ENCODE measurements around the gene SGSH. TPM values are rescaled to one million over a fixed set of nuclear protein-coding genes. Genes with fewer than 3 reads are reported as not detected.

SGSH gene
- total RNA-seq, 5 donors from 2014 or later (not counting 1 experiment from before 2014, with no cell fraction given), result 133 to 197 (median 155) TPM

DNA sequence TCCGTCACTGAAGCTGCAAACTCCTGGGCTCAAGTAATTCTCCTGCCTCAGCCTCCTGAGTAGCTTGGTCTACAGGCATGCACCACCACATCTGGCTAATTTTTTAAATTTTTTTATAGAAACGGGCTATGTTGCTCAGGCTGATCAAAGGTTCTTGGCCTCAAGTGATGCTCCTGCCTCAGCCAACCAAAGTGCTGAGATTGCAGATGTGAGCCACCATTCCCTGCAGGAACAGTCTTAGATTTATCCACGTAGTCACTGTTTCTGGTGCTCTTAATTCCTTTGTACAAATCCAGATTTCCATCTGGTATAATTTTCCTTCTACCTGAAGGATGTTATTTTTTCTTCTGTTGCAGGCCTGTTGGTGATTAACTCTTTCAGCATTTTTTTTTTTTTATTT is 13.1 kb upstream of the SGSH start:
- Mint-ChIP-seq H3K27ac (no peak overlapping the region), H3K4me3 (no peak overlapping the region), H3K9me3 (peaks cover 5 to 23% (median 11%) of the 10 kb centered on the region in 3 donors), H3K36me3 (peaks cover 63% of the 10 kb centered on the region), H3K4me1 (no peaks in the 10 kb centered on the region), H3K27me3 (no peaks in the 10 kb centered on the region)
- no peaks in the 10 kb centered on the region for H3K9me3 ChIP-seq
- DNase-seq (no peak), ATAC-seq (replicated peaks in 1 of 4) (no peak)
- H3K4me3 ChIP-seq (ENCODE audit: control insufficient read depth in 1 of 2, extremely low read depth in 1 of 2, low read length in 1 of 2), result no peak overlapping the region
- 100% methylated on average over 2 of the region's 3 CpGs for WGBS (ENCODE audit: insufficient coverage)
- no peaks in the 10 kb centered on the region for H3K4me1 ChIP-seq (ENCODE audit: control insufficient read depth in 1 of 2, extremely low read depth in 1 of 2, insufficient read depth in 2 of 2, low read length in 2 of 2)
- CTCF ChIA-PET, result no interaction called here
- POLR2A ChIA-PET, result interaction anchor here in 1 of 2 donors (0.7 kb wide), 1 partner anchor 13 kb away, joined by 4 read pairs; the partner anchor contains the start of gene SGSH
- no peak overlapping the region for H3K27ac ChIP-seq (ENCODE audit: low read length)
- H3K36me3 ChIP-seq (ENCODE audit: control insufficient read depth in 2 of 2, extremely low read depth in 1 of 2, insufficient read depth in 1 of 2, low read length in 1 of 2), result peaks cover 4 to 44% of the 10 kb centered on the region in 2 donors
- no peaks in the 10 kb centered on the region for H3K27me3 ChIP-seq (replicated peaks in 1 of 2; ENCODE audit: control insufficient read depth in 2 of 2, extremely low read depth in 1 of 2, insufficient read depth in 2 of 2, low read length in 1 of 2)

GRCh38 chr17:80232438-80232837 is 12.3 kb upstream of the SGSH start:
- peaks cover 58% of the 10 kb centered on the region for H3K36me3 Mint-ChIP-seq

DNA sequence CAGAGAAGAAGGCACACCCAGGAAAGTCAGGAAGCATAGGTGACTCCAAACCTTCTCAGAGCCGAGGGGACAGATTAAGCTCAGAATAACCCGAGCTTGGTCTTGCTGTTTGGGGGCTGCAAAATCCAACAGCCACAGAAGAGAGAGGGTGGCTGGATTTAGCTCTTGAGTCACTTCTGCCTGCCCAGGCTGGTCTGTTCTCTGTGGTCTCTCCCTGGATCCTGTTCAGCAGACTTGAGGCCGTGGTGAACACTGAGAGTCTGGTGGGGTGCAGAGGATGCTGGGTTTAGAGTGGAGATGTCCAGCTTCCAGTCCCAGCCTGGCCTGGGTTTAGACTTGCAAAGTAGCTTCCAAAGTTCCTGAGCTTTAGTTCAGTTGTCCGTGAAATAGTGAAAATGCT is 8.9 kb upstream of the SGSH start:
- Histone ChIP-seq H3K27ac (ENCODE audit: low read length) (no peak overlapping the region), H3K9me3 (no peaks in the 10 kb centered on the region), H3K4me3 (ENCODE audit: control insufficient read depth in 1 of 2, extremely low read depth in 1 of 2, low read length in 1 of 2) (no peak overlapping the region), H3K27me3 (replicated peaks in 1 of 2; ENCODE audit: control insufficient read depth in 2 of 2, extremely low read depth in 1 of 2, insufficient read depth in 2 of 2, low read length in 1 of 2) (no peaks in the 10 kb centered on the region), H3K36me3 (ENCODE audit: control insufficient read depth in 2 of 2, extremely low read depth in 1 of 2, insufficient read depth in 1 of 2, low read length in 1 of 2) (peaks cover 0 to 21% of the 10 kb centered on the region in 2 donors), H3K4me1 (ENCODE audit: control insufficient read depth in 1 of 2, extremely low read depth in 1 of 2, insufficient read depth in 2 of 2, low read length in 2 of 2) (no peaks in the 10 kb centered on the region)
- Mint-ChIP-seq H3K4me1 (peaks cover 0 to 2% (median 0%) of the 10 kb centered on the region in 3 donors), H3K4me3 (no peak overlapping the region), H3K36me3 (peaks cover 43% of the 10 kb centered on the region), H3K9me3 (peaks cover 5 to 18% (median 9%) of the 10 kb centered on the region in 3 donors), H3K27me3 (no peaks in the 10 kb centered on the region), H3K27ac (no peak overlapping the region)
- CTCF ChIA-PET, result interaction anchor here in 1 of 2 donors (0.6 kb wide), 1 partner anchor 763 kb away, joined by 4 read pairs; the partner anchor contains the start of gene CHMP6
- no peak for ATAC-seq (replicated peaks in 1 of 4)
- 81% methylated on average over 4 of the region's 4 CpGs for WGBS (ENCODE audit: insufficient coverage)
- DNase-seq, result no peak
- POLR2A ChIA-PET, result interaction anchor here in 1 of 2 donors (0.6 kb wide), 1 partner anchor 29 kb away, joined by 3 read pairs; no protein-coding TSS in a partner anchor

More at GRCh38 chr17:80232438-80232837, 12.3 kb upstream of the SGSH start:
- CTCF ChIA-PET, result no interaction called here
- H3K4me3 Mint-ChIP-seq, result no peak overlapping the region
- H3K9me3 Mint-ChIP-seq, result peaks cover 5 to 23% (median 11%) of the 10 kb centered on the region in 3 donors
- Histone ChIP-seq H3K9me3 (no peaks in the 10 kb centered on the region), H3K4me1 (ENCODE audit: control insufficient read depth in 1 of 2, extremely low read depth in 1 of 2, insufficient read depth in 2 of 2, low read length in 2 of 2) (no peaks in the 10 kb centered on the region), H3K36me3 (ENCODE audit: control insufficient read depth in 2 of 2, extremely low read depth in 1 of 2, insufficient read depth in 1 of 2, low read length in 1 of 2) (peaks cover 2 to 41% of the 10 kb centered on the region in 2 donors), H3K27ac (ENCODE audit: low read length) (no peak overlapping the region), H3K4me3 (ENCODE audit: control insufficient read depth in 1 of 2, extremely low read depth in 1 of 2, low read length in 1 of 2) (no peak overlapping the region), H3K27me3 (replicated peaks in 1 of 2; ENCODE audit: control insufficient read depth in 2 of 2, extremely low read depth in 1 of 2, insufficient read depth in 2 of 2, low read length in 1 of 2) (no peaks in the 10 kb centered on the region)
- WGBS (ENCODE audit: insufficient coverage), result no CpG with 5 or more reads among the region's 1 CpG
- ATAC-seq (replicated peaks in 1 of 4) (no peak), DNase-seq (no peak)
- H3K4me1 Mint-ChIP-seq, result no peaks in the 10 kb centered on the region
- POLR2A ChIA-PET, result no interaction called here
- H3K27me3 Mint-ChIP-seq, result no peaks in the 10 kb centered on the region
- H3K27ac Mint-ChIP-seq, result no peak overlapping the region

- Mint-ChIP-seq H3K4me1 (peaks cover 0 to 5% (median under 1%) of the 10 kb centered on the region in 3 donors), H3K27ac (no peak overlapping the region), H3K4me3 (no peak overlapping the region), H3K9me3 (peaks cover 5 to 17% (median 9%) of the 10 kb centered on the region in 3 donors), H3K36me3 (peaks cover 38% of the 10 kb centered on the region), H3K27me3 (no peaks in the 10 kb centered on the region)
- POLR2A ChIA-PET, result no interaction called here
- Histone ChIP-seq H3K36me3 (ENCODE audit: control insufficient read depth in 2 of 2, extremely low read depth in 1 of 2, insufficient read depth in 1 of 2, low read length in 1 of 2) (peaks cover 0 to 19% of the 10 kb centered on the region in 2 donors), H3K27ac (ENCODE audit: low read length) (no peak overlapping the region), H3K4me1 (ENCODE audit: control insufficient read depth in 1 of 2, extremely low read depth in 1 of 2, insufficient read depth in 2 of 2, low read length in 2 of 2) (no peaks in the 10 kb centered on the region), H3K4me3 (ENCODE audit: control insufficient read depth in 1 of 2, extremely low read depth in 1 of 2, low read length in 1 of 2) (no peak overlapping the region), H3K9me3 (no peaks in the 10 kb centered on the region), H3K27me3 (replicated peaks in 1 of 2; ENCODE audit: control insufficient read depth in 2 of 2, extremely low read depth in 1 of 2, insufficient read depth in 2 of 2, low read length in 1 of 2) (no peaks in the 10 kb centered on the region)
- 99% methylated on average over 10 of the region's 14 CpGs for WGBS (ENCODE audit: insufficient coverage)
- ATAC-seq (replicated peaks in 1 of 4) (no peak), DNase-seq (no peak)
- CTCF ChIA-PET, result no interaction called here
These were observed 8.3 kb upstream of the SGSH start for GRCh38 chr17:80228477-80228876.

DNA sequence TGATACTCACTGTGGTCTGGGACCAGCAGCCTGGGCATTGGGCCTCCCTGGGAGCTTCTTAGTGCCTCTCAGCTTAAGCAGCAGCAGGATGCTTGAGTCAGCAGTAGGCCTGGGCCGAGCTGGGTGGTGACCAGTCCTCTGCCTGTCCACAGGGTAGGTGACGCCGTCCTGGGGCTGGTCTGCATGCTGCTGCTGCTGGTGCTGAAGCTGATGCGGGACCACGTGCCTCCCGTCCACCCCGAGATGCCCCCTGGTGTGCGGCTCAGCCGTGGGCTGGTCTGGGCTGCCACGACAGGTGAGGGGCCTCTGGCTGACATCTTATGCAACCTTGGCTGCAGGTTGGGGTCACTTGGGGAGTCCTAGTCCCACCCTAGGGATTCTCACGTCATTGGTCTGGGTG is 7.5 kb upstream of the SGSH start:
- Mint-ChIP-seq H3K36me3 (peaks cover 40% of the 10 kb centered on the region), H3K9me3 (peaks cover 3 to 12% (median 8%) of the 10 kb centered on the region in 3 donors), H3K4me3 (no peak overlapping the region), H3K4me1 (peaks cover 0 to 11% (median 7%) of the 10 kb centered on the region in 3 donors), H3K27me3 (no peaks in the 10 kb centered on the region), H3K27ac (no peak overlapping the region)
- no peaks in the 10 kb centered on the region for H3K27me3 ChIP-seq (replicated peaks in 1 of 2; ENCODE audit: control insufficient read depth in 2 of 2, extremely low read depth in 1 of 2, insufficient read depth in 2 of 2, low read length in 1 of 2)
- DNase-seq (no peak), ATAC-seq (replicated peaks in 1 of 4) (no peak)
- H3K36me3 ChIP-seq (ENCODE audit: control insufficient read depth in 2 of 2, extremely low read depth in 1 of 2, insufficient read depth in 1 of 2, low read length in 1 of 2), result peaks cover 0 to 14% of the 10 kb centered on the region in 2 donors
- H3K4me1 ChIP-seq (ENCODE audit: control insufficient read depth in 1 of 2, extremely low read depth in 1 of 2, insufficient read depth in 2 of 2, low read length in 2 of 2), result no peaks in the 10 kb centered on the region
- H3K9me3 ChIP-seq, result no peaks in the 10 kb centered on the region
- ChIA-PET POLR2A (no interaction called here), CTCF (no interaction called here)
- WGBS (ENCODE audit: insufficient coverage), result 86% methylated on average over 5 of the region's 11 CpGs
- no peak overlapping the region for H3K4me3 ChIP-seq (ENCODE audit: control insufficient read depth in 1 of 2, extremely low read depth in 1 of 2, low read length in 1 of 2)
- H3K27ac ChIP-seq (ENCODE audit: low read length), result no peak overlapping the region

DNA sequence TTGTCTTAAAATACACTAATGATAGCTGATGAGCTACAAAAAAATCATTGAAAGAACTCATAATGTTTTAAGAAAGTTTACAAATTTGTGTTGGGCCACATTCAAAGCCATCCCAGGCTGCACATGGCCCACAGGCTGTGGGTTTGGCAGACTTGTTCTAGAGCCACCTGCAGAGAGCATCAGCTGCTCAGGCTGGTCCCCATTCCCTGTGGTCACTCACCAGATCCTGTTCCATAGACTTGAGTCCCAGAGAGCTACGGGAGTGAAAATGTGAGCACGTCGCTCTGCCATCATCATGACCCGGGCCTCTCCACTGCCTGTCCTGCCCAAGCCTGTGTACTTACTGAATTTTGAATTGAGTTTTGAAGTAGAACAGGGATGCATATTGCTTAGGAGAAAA is 7.0 kb upstream of the SGSH start:
- Mint-ChIP-seq H3K4me1 (peaks cover 0 to 13% (median 11%) of the 10 kb centered on the region in 3 donors), H3K4me3 (no peak overlapping the region), H3K9me3 (peaks cover 0 to 8% (median 5%) of the 10 kb centered on the region in 3 donors), H3K27me3 (no peaks in the 10 kb centered on the region), H3K36me3 (peaks cover 36% of the 10 kb centered on the region), H3K27ac (no peak overlapping the region)
- Histone ChIP-seq H3K4me3 (ENCODE audit: control insufficient read depth in 1 of 2, extremely low read depth in 1 of 2, low read length in 1 of 2) (no peak overlapping the region), H3K9me3 (no peaks in the 10 kb centered on the region), H3K36me3 (ENCODE audit: control insufficient read depth in 2 of 2, extremely low read depth in 1 of 2, insufficient read depth in 1 of 2, low read length in 1 of 2) (peaks cover 0 to 13% of the 10 kb centered on the region in 2 donors), H3K27me3 (replicated peaks in 1 of 2; ENCODE audit: control insufficient read depth in 2 of 2, extremely low read depth in 1 of 2, insufficient read depth in 2 of 2, low read length in 1 of 2) (no peaks in the 10 kb centered on the region), H3K27ac (ENCODE audit: low read length) (no peak overlapping the region), H3K4me1 (ENCODE audit: control insufficient read depth in 1 of 2, extremely low read depth in 1 of 2, insufficient read depth in 2 of 2, low read length in 2 of 2) (no peaks in the 10 kb centered on the region)
- no peak for ATAC-seq (replicated peaks in 1 of 4)
- ChIA-PET CTCF (no interaction called here), POLR2A (no interaction called here)
- WGBS (ENCODE audit: insufficient coverage), result no CpG with 5 or more reads among the region's 4 CpGs
- no peak for DNase-seq

All from T-cell (primary cell).